ENCODE measurements around the gene ATP6V1G3.
"Not testable (repeated sequence)": the region's sequence is repeated elsewhere in the genome, so short reads cannot be mapped to it uniquely, and the experiment has no call there.

ATP6V1G3 gene

GRCh38 chr1:198496216-198497143, 44.0 kb downstream of the ATP6V1G3 start:
- no peak for DNase-seq

GRCh38 chr1:198495631-198496030, 44.8 kb downstream of the ATP6V1G3 start:
- DNase-seq: no peak

GRCh38 chr1:198494658-198495103, 45.8 kb downstream of the ATP6V1G3 start:
- no peak for DNase-seq

- no peak for DNase-seq
These were observed 46.3 kb downstream of the ATP6V1G3 start for GRCh38 chr1:198494139-198494538.

GRCh38 chr1:198493329-198493728, 47.2 kb downstream of the ATP6V1G3 start:
- no peak for DNase-seq

- no peak for DNase-seq
These were observed 47.6 kb downstream of the ATP6V1G3 start for GRCh38 chr1:198492872-198493271.

- no peak for DNase-seq
These were observed 48.9 kb downstream of the ATP6V1G3 start for GRCh38 chr1:198491596-198491995.

- no peak for DNase-seq
These were observed 49.5 kb downstream of the ATP6V1G3 start for GRCh38 chr1:198491028-198491427.

GRCh38 chr1:198490224-198490623, 50.3 kb downstream of the ATP6V1G3 start:
- DNase-seq: no peak

GRCh38 chr1:198486903-198487302, 53.6 kb downstream of the ATP6V1G3 start:
- no peak for DNase-seq

GRCh38 chr1:198483645-198484044, 56.8 kb downstream of the ATP6V1G3 start:
- DNase-seq: no peak

- DNase-seq: no peak
These were observed 57.5 kb downstream of the ATP6V1G3 start for GRCh38 chr1:198483006-198483405.

GRCh38 chr1:198481661-198482060, 58.8 kb downstream of the ATP6V1G3 start:
- no peak for DNase-seq

- no peak for DNase-seq
These were observed 59.6 kb downstream of the ATP6V1G3 start for GRCh38 chr1:198480876-198481275.

GRCh38 chr1:198477354-198477753, 63.1 kb downstream of the ATP6V1G3 start:
- DNase-seq: not testable (repeated sequence)

Data from T-helper 1 cell (primary cell).